ENCODE measurements around the gene FSTL1. TPM values are rescaled to one million over a fixed set of nuclear protein-coding genes. Genes with fewer than 3 reads are reported as not detected.

Gene FSTL1
- total RNA-seq, 1 donor from 2014 or later = not detected

- no peak overlapping the region for H3K27ac Mint-ChIP-seq
These were observed 33.4 kb downstream of the FSTL1 start for GRCh38 chr3:120417272-120417911.

GRCh38 chr3:120416868-120417267, 33.9 kb downstream of the FSTL1 start:
- no peaks in the 10 kb centered on the region for H3K36me3 Mint-ChIP-seq (ENCODE audit: low read depth)
- H3K27ac Mint-ChIP-seq = no peak overlapping the region
- peak overlapping the region; percentile 84 for H3K4me3 Mint-ChIP-seq
- no peaks in the 10 kb centered on the region for H3K9me3 Mint-ChIP-seq
- peaks cover 22% of the 10 kb centered on the region for H3K4me1 Mint-ChIP-seq (ENCODE audit: low read depth)
- DNase-seq (ENCODE audit: low spot score) = no peak
- H3K27me3 Mint-ChIP-seq (ENCODE audit: insufficient read depth) = peaks cover 2% of the 10 kb centered on the region
- intact Hi-C loops (cut with micrococcal nuclease) = loop anchor here (1.0 to 5.0 kb wide), 9 partner anchors 68 to 596 kb away; partner anchors contain the start of genes GSK3B, GTF2E1, LRRC58 and NDUFB4

More at GRCh38 chr3:120417272-120417911, 33.4 kb downstream of the FSTL1 start:
- intact Hi-C loops (cut with micrococcal nuclease) = loop anchor here (1.0 to 5.0 kb wide), 9 partner anchors 68 to 597 kb away; partner anchors contain the start of genes GSK3B, GTF2E1, LRRC58 and NDUFB4
- peak; percentile 78 for DNase-seq (ENCODE audit: low spot score)
- peaks cover 2% of the 10 kb centered on the region for H3K27me3 Mint-ChIP-seq (ENCODE audit: insufficient read depth)
- H3K9me3 Mint-ChIP-seq = no peaks in the 10 kb centered on the region
- no peaks in the 10 kb centered on the region for H3K36me3 Mint-ChIP-seq (ENCODE audit: low read depth)
- peak overlapping the region; percentile 84 for H3K4me3 Mint-ChIP-seq
- peaks cover 22% of the 10 kb centered on the region for H3K4me1 Mint-ChIP-seq (ENCODE audit: low read depth)

DNA sequence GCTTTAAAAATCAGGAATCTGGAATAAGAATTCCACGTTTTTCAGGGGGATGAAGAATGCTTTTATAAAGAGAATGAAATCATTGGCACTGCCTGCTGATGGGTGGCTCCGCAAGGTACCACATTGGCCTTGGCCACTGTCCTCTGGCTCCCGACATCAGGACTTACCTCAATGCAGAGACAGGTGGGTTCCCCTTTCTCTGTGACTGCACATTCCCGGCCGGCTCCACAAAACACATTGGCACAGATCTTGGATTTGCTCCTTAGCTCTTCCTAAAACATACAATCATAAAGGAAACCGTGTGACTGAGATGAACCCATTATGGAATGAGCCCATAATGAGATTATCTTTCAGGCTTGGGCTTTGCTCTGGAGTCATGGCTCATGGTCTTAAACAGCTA, 35.0 kb downstream of the FSTL1 start:
- intact Hi-C loops (cut with micrococcal nuclease) = loop anchor here (2.0 to 5.0 kb wide), 3 partner anchors 327 to 595 kb away; partner anchors contain the start of genes GTF2E1 and RABL3
- no peak for DNase-seq (ENCODE audit: low spot score)
- peaks cover 22% of the 10 kb centered on the region for H3K4me1 Mint-ChIP-seq (ENCODE audit: low read depth)
- H3K36me3 Mint-ChIP-seq (ENCODE audit: low read depth) = no peaks in the 10 kb centered on the region
- H3K27me3 Mint-ChIP-seq (ENCODE audit: insufficient read depth) = peaks cover 4% of the 10 kb centered on the region
- no peak overlapping the region for H3K4me3 Mint-ChIP-seq
- H3K9me3 Mint-ChIP-seq = no peaks in the 10 kb centered on the region
- no peak overlapping the region for H3K27ac Mint-ChIP-seq

- Mint-ChIP-seq H3K36me3 (ENCODE audit: low read depth) (no peaks in the 10 kb centered on the region), H3K9me3 (no peaks in the 10 kb centered on the region), H3K4me3 (no peak overlapping the region), H3K27me3 (ENCODE audit: insufficient read depth) (peaks cover 3% of the 10 kb centered on the region), H3K4me1 (ENCODE audit: low read depth) (no peaks in the 10 kb centered on the region), H3K27ac (no peak overlapping the region)
- intact Hi-C loops (cut with micrococcal nuclease) = no loop called here
- DNase-seq (ENCODE audit: low spot score) = no peak
These were observed 40.3 kb downstream of the FSTL1 start for GRCh38 chr3:120410541-120410940.

DNA sequence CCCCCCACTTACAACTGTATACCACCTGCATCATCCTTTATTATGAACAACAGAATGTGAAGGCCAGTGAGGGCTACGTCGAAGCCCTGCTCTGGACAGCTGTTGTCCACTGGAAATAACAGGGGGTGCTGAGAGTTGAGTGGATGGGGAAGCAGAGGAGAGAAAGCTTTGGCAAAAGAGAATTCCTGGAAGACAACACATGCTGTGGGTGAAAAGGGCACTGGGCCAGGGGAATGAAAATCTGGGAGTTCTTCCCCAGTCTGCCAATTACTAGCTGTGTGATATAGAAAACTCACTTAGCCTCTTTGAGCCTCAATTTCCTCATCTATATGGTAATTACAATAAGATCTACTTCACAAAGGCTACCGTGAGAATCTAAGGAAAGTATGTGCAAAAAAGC, 40.7 kb downstream of the FSTL1 start:
- Mint-ChIP-seq H3K27ac (no peak overlapping the region), H3K4me3 (no peak overlapping the region), H3K4me1 (ENCODE audit: low read depth) (no peaks in the 10 kb centered on the region), H3K27me3 (ENCODE audit: insufficient read depth) (peaks cover 3% of the 10 kb centered on the region), H3K9me3 (no peaks in the 10 kb centered on the region), H3K36me3 (ENCODE audit: low read depth) (no peaks in the 10 kb centered on the region)
- intact Hi-C loops (cut with micrococcal nuclease) = no loop called here
- no peak for DNase-seq (ENCODE audit: low spot score)

DNA sequence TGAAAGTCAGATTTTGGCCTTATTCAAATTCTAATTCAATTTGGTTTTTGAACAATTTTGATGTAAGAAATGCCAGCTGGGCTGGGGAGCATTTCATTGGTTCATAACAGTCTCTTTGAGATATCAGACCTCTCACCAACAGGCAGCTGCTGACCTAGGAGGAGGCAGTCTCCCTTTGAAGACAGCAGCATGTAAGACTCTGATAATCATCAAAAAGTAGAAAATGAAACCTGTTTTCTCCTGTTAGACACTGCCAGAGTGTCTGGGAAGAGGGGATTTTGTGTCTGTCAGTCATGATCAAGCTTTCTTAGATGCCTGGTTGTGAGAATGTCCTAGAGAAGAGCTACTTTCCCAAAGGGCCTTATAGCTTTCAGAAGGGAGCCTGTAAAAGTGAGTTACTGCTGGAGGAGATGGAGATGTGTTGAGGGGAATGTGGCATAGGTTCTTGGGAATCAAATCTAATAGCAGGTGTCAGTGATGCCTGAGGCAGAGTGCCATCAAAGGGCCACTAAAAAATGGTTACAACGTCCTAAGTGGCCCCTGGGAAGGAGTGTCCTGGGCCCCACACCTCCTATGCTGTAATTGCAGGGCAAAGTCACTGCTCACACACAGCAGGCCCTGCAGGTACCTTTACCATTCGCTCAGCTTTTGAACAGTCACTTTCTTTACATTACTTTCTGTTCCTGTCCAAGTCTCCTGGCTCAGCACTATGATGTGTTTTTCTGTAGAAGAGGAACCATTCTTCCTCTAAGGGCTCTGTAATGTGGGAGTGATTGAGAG, 43.1 kb downstream of the FSTL1 start:
- Mint-ChIP-seq H3K9me3 (no peaks in the 10 kb centered on the region), H3K27me3 (ENCODE audit: insufficient read depth) (peaks cover 3% of the 10 kb centered on the region), H3K27ac (no peak overlapping the region), H3K4me3 (no peak overlapping the region), H3K4me1 (ENCODE audit: low read depth) (no peaks in the 10 kb centered on the region), H3K36me3 (ENCODE audit: low read depth) (no peaks in the 10 kb centered on the region)
- intact Hi-C loops (cut with micrococcal nuclease) = no loop called here
- DNase-seq (ENCODE audit: low spot score) = no peak

GRCh38 chr3:120404876-120405275, 45.9 kb downstream of the FSTL1 start:
- Mint-ChIP-seq H3K4me1 (ENCODE audit: low read depth) (no peaks in the 10 kb centered on the region), H3K36me3 (ENCODE audit: low read depth) (no peaks in the 10 kb centered on the region), H3K27me3 (ENCODE audit: insufficient read depth) (no peaks in the 10 kb centered on the region), H3K27ac (no peak overlapping the region), H3K9me3 (no peaks in the 10 kb centered on the region), H3K4me3 (no peak overlapping the region)
- intact Hi-C loops (cut with micrococcal nuclease) = no loop called here
- DNase-seq (ENCODE audit: low spot score) = no peak

GRCh38 chr3:120402257-120402656, 48.5 kb downstream of the FSTL1 start:
- no peaks in the 10 kb centered on the region for H3K4me1 Mint-ChIP-seq (ENCODE audit: low read depth)
- H3K36me3 Mint-ChIP-seq (ENCODE audit: low read depth) = no peaks in the 10 kb centered on the region
- no peak for DNase-seq (ENCODE audit: low spot score)
- intact Hi-C loops (cut with micrococcal nuclease) = no loop called here
- no peaks in the 10 kb centered on the region for H3K27me3 Mint-ChIP-seq (ENCODE audit: insufficient read depth)
- H3K9me3 Mint-ChIP-seq = no peaks in the 10 kb centered on the region
- no peak overlapping the region for H3K27ac Mint-ChIP-seq
- H3K4me3 Mint-ChIP-seq = no peak overlapping the region

DNA sequence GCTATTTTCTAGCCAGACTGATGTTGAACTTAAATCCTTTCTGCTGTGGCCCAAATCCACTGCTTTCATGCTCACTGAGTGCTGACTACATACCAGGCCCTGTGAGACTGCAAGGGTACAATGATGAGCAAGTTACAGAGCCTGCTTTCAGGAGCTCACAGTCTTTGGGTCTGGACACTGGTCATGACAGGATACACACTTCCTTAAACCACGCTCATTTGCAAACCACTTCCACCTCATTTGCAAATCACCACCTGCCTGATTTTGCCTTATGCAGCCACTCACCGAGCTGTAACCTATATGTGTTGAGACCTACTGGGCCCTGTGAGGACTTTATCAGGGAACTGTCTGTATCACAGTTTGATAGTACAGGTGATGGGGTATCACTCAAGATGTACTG, 51.4 kb downstream of the FSTL1 start:
- no peak for DNase-seq (ENCODE audit: low spot score)
- Mint-ChIP-seq H3K27ac (no peak overlapping the region), H3K4me1 (ENCODE audit: low read depth) (no peaks in the 10 kb centered on the region), H3K9me3 (no peaks in the 10 kb centered on the region), H3K27me3 (ENCODE audit: insufficient read depth) (no peaks in the 10 kb centered on the region), H3K4me3 (no peak overlapping the region), H3K36me3 (ENCODE audit: low read depth) (no peaks in the 10 kb centered on the region)
- intact Hi-C loops (cut with micrococcal nuclease) = no loop called here

DNA sequence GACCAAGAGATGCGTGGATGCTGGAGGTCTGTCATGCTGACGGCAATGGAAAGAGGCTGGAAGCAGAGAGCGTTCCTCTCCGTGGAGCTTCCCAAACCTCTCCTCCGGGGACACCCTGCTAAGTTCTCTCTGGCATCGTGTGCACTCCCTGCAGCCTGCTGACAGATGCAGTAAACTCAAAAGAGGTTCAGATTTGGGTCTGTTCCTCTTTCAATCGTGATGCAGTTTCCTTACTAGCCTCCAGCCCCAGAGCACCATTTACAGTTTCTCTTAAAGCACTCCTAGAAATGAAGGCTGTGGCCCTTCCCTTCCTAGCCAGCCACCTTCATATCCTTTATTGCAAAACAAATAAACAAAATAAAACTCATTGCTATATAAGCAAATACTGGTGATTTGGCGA, 54.3 kb downstream of the FSTL1 start:
- H3K36me3 Mint-ChIP-seq (ENCODE audit: low read depth) = no peaks in the 10 kb centered on the region
- H3K4me3 Mint-ChIP-seq = no peak overlapping the region
- no peaks in the 10 kb centered on the region for H3K4me1 Mint-ChIP-seq (ENCODE audit: low read depth)
- H3K27me3 Mint-ChIP-seq (ENCODE audit: insufficient read depth) = peaks cover 5% of the 10 kb centered on the region
- intact Hi-C loops (cut with micrococcal nuclease) = no loop called here
- DNase-seq (ENCODE audit: low spot score) = no peak
- no peak overlapping the region for H3K27ac Mint-ChIP-seq
- H3K9me3 Mint-ChIP-seq = no peaks in the 10 kb centered on the region

DNA sequence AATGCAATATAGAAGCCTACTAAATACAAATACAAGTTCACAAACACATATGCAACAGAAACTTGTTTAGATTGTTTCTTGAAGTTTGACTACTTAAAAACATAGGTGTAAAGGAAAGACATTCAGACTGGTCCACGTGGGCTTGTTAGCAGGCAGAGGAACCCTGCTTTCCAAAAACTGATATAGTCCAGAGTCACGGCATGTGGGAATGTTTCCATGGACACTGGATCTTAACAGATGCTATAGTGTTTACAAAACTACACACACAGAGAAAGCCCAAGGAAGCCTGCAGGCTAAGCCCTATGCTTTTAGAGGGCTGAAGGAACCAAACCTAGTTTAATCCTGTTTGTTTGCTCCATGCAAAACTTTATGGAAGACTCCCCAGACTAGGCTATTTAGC, 56.4 kb downstream of the FSTL1 start:
- Mint-ChIP-seq H3K27me3 (ENCODE audit: insufficient read depth) (peaks cover 5% of the 10 kb centered on the region), H3K27ac (no peak overlapping the region)

DNA sequence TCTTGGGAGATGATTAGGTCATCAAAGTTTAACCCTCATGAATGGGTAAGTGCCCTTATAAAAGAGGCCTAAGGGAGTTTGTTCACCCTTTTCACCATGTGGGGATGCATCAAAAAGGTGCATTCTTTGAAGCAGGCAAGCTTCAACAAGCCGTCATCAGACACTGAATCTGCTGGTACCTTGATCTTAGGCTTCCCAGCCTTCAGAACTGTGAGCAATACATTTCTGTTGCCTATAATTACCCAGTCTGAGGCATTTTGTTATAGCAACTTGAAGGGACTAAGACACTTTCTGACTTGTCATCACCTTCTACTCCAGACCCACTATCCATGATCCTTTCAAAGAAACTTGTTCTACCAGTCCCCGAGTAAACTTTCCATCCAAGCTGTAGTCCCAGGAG, 57.0 kb downstream of the FSTL1 start:
- DNase-seq (ENCODE audit: low spot score) = no peak
- H3K27me3 Mint-ChIP-seq (ENCODE audit: insufficient read depth) = peaks cover 5% of the 10 kb centered on the region
- H3K9me3 Mint-ChIP-seq = no peaks in the 10 kb centered on the region
- intact Hi-C loops (cut with micrococcal nuclease) = no loop called here
- H3K4me3 Mint-ChIP-seq = no peak overlapping the region
- no peak overlapping the region for H3K27ac Mint-ChIP-seq
- H3K4me1 Mint-ChIP-seq (ENCODE audit: low read depth) = no peaks in the 10 kb centered on the region
- H3K36me3 Mint-ChIP-seq (ENCODE audit: low read depth) = no peaks in the 10 kb centered on the region

More for the DNA sequence above, 56.4 kb downstream of the FSTL1 start:
- intact Hi-C loops (cut with micrococcal nuclease) = no loop called here
- no peaks in the 10 kb centered on the region for H3K4me1 Mint-ChIP-seq (ENCODE audit: low read depth)
- no peak overlapping the region for H3K4me3 Mint-ChIP-seq
- no peak for DNase-seq (ENCODE audit: low spot score)
- no peaks in the 10 kb centered on the region for H3K9me3 Mint-ChIP-seq
- H3K36me3 Mint-ChIP-seq (ENCODE audit: low read depth) = no peaks in the 10 kb centered on the region

DNA sequence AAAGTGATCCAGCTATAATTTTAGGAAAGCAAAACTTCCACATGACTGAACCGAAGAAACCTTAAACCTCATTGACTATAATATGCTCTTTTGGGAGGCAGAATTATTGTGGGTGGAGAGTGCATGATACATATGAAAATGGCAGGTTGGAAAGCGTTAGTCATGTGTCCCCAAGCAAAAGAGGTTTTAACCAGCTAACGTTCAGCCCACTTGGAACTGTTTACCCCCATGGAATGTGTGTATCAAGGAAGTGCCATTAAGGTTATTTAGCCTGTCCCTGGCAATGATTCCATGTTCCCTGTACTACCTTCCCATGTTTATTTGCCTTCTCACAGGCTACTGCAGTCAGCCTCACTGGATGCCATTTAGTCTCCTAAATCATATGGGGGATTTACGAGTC, 57.5 kb downstream of the FSTL1 start:
- intact Hi-C loops (cut with micrococcal nuclease) = no loop called here

More for the DNA sequence above, 57.5 kb downstream of the FSTL1 start:
- H3K27ac Mint-ChIP-seq = no peak overlapping the region
- DNase-seq (ENCODE audit: low spot score) = no peak
- H3K4me3 Mint-ChIP-seq = no peak overlapping the region
- H3K36me3 Mint-ChIP-seq (ENCODE audit: low read depth) = no peaks in the 10 kb centered on the region
- no peaks in the 10 kb centered on the region for H3K4me1 Mint-ChIP-seq (ENCODE audit: low read depth)
- peaks cover 5% of the 10 kb centered on the region for H3K27me3 Mint-ChIP-seq (ENCODE audit: insufficient read depth)
- H3K9me3 Mint-ChIP-seq = no peaks in the 10 kb centered on the region

Measured in activated T-helper 1 cell treated with anti-CD3 and anti-CD28 coated beads, Interleukin-12 subunit alpha, Interleukin-12 subunit beta, Interleukin-2, Interleukin-4 antibody, amounts not matched to agents 30 ng/mL and 10 ng/mL and 1 ng/mL, durations not matched to agents 14 hours and 24 hours and 36 hours (primary cell).